ENCODE measurements around the gene AMER3. TPM values are rescaled to one million over a fixed set of nuclear protein-coding genes. Genes with fewer than 3 reads are reported as not detected.

The AMER3 gene
- not detected in 2 replicates for total RNA-seq

GRCh38 chr2:130755256-130756052, at the start of gene AMER3:
TSS of gene AMER3 (plus strand) at chr2:130755540. CDS start at chr2:130762073, 6,533 bp downstream.

DNA sequence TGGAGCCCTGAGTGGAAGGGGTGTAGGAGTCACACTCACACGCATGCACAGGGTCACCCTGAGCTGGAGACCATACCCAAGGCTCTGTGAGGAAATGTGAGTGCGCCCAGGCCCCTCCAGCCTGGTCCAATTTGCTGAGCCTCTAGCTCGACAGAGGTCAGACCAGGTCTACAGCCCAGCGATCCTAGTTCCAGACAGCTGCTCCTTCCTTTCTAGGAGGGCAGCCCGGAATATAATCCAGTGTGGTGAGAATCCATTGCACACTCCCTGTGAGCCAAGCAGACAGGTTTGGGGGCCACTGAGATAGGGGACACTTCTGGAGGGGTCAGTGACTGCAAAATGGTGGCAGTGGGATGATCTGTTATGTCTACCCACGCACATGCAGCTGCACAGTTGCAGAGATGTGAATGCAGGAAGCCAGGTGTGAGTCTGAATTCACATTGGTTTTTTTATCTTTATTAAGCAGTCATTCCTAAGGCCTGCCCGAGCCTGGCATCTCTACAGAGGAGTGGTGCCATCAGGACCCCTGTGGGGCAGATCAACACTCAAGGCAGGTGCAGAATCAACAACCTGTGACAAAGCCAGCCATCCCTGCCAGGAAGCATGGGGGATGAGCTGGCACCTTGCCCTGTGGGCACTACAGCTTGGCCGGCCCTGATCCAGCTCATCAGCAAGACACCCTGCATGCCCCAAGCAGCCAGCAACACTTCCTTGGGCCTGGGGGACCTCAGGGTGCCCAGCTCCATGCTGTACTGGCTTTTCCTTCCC, 26.6 kb upstream of the AMER3 start, which contains the start of gene GPR148:
TSS of gene GPR148 (plus strand) at position 522 of the 768 bp plus-strand sequence. CDS start at position 604, 82 bp downstream.

Other genes starting within 250 kb of the AMER3 start
- gene POTEI, start 246.2 kb upstream of the AMER3 start, total RNA-seq, result not detected in 2 replicates
- not detected in 2 replicates for gene CFC1B, start 234.3 kb upstream of the AMER3 start, total RNA-seq
- gene CFC1, start 156.0 kb upstream of the AMER3 start, total RNA-seq, result not detected in 2 replicates
- not detected in 2 replicates for gene POTEJ, start 144.1 kb upstream of the AMER3 start, total RNA-seq
- gene GPR148, start 26.5 kb upstream of the AMER3 start, total RNA-seq, result not detected in 2 replicates
- 54.2 and 78.5 TPM in 2 replicates for gene ARHGEF4, start 81.4 kb downstream of the AMER3 start, total RNA-seq

Measured in airway epithelial cell (primary cell).